ENCODE results near the gene B3GAT1. TPM values are rescaled to one million over a fixed set of nuclear protein-coding genes. Genes with fewer than 3 reads are reported as not detected.

The B3GAT1 gene
- total RNA-seq, 1 experiment from 2014 or later = not detected

DNA sequence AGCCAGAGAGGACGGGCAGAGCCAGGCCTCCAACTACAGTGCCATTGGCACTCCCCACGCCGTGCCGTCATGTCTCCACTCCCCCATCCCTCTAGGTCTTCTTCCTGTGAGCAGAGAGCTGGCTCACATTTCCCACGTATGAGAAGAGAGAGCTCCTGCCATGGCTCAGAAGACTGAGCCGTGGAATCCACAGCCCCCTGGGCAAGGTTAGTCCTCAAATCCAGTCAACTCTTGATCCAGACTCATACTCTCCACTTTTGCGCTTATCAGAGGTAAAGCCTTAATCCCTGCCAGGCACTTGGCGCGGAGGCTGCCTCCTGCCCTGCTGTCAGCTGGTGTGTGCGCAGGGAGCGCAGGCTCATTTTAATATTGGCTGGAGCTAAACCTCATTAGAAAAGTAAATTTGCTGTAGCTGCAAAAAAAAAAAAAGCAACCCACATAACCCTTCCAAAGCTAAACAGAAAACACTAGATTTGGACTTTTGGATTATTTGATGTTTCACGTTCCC, 4.7 kb downstream of the B3GAT1 start:
- BruUV-seq (replicated peaks) = no TSS peak
- Histone ChIP-seq H3K9me3 (ENCODE audit: control insufficient read depth in 1 of 2, insufficient read depth in 1 of 2, low read depth in 1 of 2, low read length in 2 of 2) (no peaks in the 10 kb centered on the region), H2AFZ (ENCODE audit: low read depth, low read length, poor library complexity, severe bottlenecking) (no peak overlapping the region), H3K79me2 (ENCODE audit: insufficient read depth, low read length) (no peaks in the 10 kb centered on the region), H3K9me2 (ENCODE audit: insufficient read depth) (no peaks in the 10 kb centered on the region), H3K27me3 (ENCODE audit: insufficient read depth, low read length) (peaks cover 10% of the 10 kb centered on the region; the same call in 1 of the 2 replicates), H3K9ac (ENCODE audit: low read length) (no peak overlapping the region), H3K27ac (ENCODE audit: low read depth, low read length) (no peak overlapping the region), H3K4me2 (ENCODE audit: low read length) (no peak overlapping the region), H3K4me3 (replicated peaks in 1 of 2; ENCODE audit: low read depth in 1 of 2, low read length in 2 of 2) (no peak overlapping the region), H3K4me1 (ENCODE audit: control insufficient read depth in 1 of 2, insufficient read depth in 2 of 2, low read length in 2 of 2) (peaks cover 0 to 3% of the 10 kb centered on the region in 2 experiments; a peak in 1 of 4 replicates), H4K20me1 (ENCODE audit: insufficient read depth) (no peaks in the 10 kb centered on the region), H3K36me3 (ENCODE audit: control insufficient read depth in 1 of 2, insufficient read depth in 2 of 2, low read length in 2 of 2) (no peaks in the 10 kb centered on the region)
- POLR2A ChIA-PET = no interaction called here
- ATAC-seq (no peak), DNase-seq (ENCODE audit: low read depth, low spot score) (no peak)
- intact Hi-C loops (cut with micrococcal nuclease) = no loop called here
- CTCF ChIA-PET = no interaction called here
- no peak for TF ChIP-seq POLR2A (IDR thresholded peaks at IDR 0.05; ENCODE audit: borderline replicate concordance, extremely low read depth, insufficient read depth, insufficient read length)
- TF ChIP-seq FOSL1 (IDR thresholded peaks at IDR 0.05; ENCODE audit: low read depth) = no peak
- no peak for TF ChIP-seq ZFX (IDR thresholded peaks at IDR 0.05)
- no peak for TF ChIP-seq RAD21 (IDR thresholded peaks at IDR 0.05; ENCODE audit: low read depth)
- no peak for TF ChIP-seq JUND (IDR thresholded peaks at IDR 0.05)
- TF ChIP-seq YY1 (IDR thresholded peaks at IDR 0.05; ENCODE audit: extremely low read depth, insufficient replicate concordance, low read depth, low read length) = no peak
- TF ChIP-seq, protein P1, sequence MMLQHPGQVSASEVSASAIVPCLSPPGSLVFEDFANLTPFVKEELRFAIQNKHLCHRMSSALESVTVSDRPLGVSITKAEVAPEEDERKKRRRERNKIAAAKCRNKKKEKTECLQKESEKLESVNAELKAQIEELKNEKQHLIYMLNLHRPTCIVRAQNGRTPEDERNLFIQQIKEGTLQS (IDR thresholded peaks at IDR 0.05) = no peak
- TF ChIP-seq POLR2AphosphoS5 (IDR thresholded peaks at IDR 0.05; ENCODE audit: low read depth, low read length) = no peak
- no peak for TF ChIP-seq ZNF274 (IDR thresholded peaks at IDR 0.05; ENCODE audit: low read depth, low read length)
- TF ChIP-seq EZH2phosphoT487 (IDR thresholded peaks at IDR 0.05; ENCODE audit: borderline replicate concordance) = no peak
- no peak for TF ChIP-seq EGR1 (IDR thresholded peaks at IDR 0.05; ENCODE audit: low read depth)
- no peak for TF ChIP-seq SRF (IDR thresholded peaks at IDR 0.05; ENCODE audit: low read depth)
- TF ChIP-seq, protein P2, sequence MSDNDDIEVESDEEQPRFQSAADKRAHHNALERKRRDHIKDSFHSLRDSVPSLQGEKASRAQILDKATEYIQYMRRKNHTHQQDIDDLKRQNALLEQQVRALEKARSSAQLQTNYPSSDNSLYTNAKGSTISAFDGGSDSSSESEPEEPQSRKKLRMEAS (IDR thresholded peaks at IDR 0.05) = no peak
- RAD21 ChIA-PET (ENCODE audit: low non-redundant PET in 1 of 2, low total read pairs in 2 of 2, uncharacterized antibody in 2 of 2, unreplicated experiment in 2 of 2) = no interaction called here

Data from HCT116 (cell line).